NCI-H146 treated with DMSO at 0.1 percent for 48 hours (cell line): ENCODE results near the gene YWHAG.
"Not testable (repeated sequence)": the region's sequence is repeated elsewhere in the genome, so short reads cannot be mapped to it uniquely, and the experiment has no call there.

ENCODE experiments used
- DNase-seq: peaks from one replicate; lab custom pipeline; 2025; ENCODE audit not compliant: unreplicated experiment; lab: John Stamatoyannopoulos, UW

Gene YWHAG

GRCh38 chr7:76301000-76301399, 57.8 kb downstream of the YWHAG start:
- no peak for DNase-seq

GRCh38 chr7:76300166-76300731, 58.5 kb downstream of the YWHAG start:
- DNase-seq = peak; percentile 45

GRCh38 chr7:76296743-76297740, 61.7 kb downstream of the YWHAG start:
- DNase-seq = no peak

DNA sequence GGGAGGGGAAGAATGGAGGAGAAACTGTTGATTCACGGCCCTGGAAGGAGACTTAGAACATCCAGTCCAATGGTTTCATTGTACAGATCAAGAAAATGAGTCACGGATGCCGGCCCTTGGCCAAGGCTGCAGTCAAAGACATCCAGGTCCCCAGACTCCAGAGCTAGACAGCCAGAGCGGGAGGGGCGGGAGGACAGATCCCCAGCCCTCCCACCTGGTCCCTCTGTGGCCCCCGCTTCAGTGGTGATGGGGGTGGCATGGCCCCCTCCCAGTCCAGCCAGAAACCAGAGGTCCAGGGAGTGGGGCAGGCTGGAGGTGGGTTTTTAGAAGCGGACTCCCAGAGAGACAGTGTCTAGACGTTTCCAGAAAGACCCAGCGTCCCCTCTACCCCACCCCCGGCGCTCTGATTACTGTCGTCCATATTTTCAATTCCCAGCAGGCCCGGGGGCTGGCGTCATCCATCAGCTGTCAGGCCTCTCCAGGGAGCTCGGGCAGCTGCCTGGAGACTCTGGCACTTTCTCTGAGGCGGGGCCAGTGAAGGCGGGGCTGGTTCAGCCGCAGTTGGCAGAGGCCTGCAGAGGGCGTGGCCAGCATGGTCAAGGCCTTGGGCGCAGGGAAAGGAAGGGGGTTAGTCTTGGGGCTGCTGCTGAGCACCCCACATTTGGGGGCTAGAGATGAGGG, 64.3 kb downstream of the YWHAG start:
- DNase-seq = peak; percentile 29

DNA sequence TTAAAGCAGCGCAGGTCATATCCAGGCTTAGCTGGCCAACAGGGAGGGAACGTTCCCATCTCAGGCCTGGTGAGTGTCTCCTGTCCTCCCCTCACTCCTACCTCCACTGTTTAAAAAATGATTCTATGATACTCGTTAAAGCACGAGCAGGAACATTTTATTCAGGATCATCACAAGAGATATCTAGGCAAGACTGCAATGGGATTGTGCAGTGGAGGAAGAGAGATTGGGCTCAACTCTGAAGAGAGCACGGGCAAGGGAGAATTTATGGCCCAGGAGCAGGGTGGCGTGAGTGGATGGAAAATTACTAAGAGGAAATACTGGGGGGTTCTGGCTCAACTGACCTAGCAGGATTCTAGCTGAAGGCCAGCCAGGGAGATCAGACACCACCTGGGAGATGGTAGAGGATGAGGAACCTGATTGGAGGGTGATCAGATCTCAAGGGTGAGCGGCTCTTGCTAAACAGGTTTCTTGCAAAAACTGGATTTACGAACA, 65.3 kb downstream of the YWHAG start:
- no peak for DNase-seq

DNA sequence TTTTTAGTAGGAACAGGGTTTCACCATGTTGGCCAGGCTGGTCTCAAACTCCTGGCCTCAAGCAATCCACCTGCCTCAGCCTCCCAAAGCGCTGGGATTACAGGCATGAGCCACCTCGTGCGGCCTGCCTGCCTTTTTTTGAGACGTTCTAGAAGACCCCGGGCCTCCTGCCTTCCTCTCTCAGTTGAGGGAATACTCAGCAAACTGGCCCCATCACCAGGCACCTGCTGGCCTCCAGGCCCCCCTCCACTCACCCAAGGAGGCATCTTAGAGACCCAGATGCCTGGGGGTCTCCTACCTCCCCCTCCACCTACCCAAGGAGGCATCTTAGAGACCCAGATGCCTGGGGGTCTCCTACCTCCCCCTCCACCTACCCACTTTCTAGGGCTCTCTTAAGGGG, 65.9 kb downstream of the YWHAG start:
- not testable (repeated sequence) for DNase-seq

GRCh38 chr7:76292213-76292573, 66.6 kb downstream of the YWHAG start:
- DNase-seq = no peak

DNA sequence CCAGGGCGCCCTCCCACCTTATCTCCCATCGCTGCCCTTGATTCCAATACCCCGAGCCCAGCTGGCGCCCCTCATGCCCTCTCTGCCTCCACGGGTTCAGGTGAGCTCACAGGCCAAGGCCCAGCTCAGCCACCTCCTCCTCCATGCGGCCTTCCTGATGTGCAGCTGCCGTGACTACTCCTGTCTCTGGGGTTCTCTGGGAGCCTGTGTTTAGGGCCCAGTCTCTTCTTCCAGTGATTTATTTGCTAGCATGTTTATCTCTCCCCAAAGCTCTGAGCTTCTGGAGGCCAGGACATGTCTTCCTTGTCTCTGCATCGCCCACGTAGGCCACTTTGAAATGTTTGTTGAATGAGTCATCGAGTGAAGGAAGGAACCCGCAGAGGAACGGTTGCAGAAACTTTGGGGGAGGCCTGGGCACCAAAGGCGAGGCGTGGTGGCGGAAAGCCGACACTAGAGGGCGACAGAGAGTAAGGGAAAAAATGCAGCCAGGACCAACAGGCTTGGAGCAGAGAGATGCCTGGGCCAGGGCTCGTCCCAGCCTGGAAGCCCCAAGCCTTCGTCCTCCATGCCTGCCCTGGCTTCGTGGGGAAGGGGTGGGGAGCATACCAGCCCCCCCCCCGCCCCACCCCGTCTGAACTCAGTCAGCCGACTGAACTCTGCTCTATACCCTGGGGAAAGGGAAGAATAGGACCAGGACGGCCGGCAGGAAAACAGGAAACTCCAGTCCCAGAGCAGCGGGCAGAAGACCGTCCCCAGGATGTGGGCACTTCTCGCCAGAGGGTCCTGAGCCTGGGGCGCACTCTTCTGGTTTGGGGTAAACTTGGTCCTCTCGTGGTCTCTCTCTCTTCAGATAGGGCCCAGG, 67.2 kb downstream of the YWHAG start:
- DNase-seq = peak; percentile 53

GRCh38 chr7:76290847-76291350, 67.9 kb downstream of the YWHAG start:
- not testable (repeated sequence) for DNase-seq

DNA sequence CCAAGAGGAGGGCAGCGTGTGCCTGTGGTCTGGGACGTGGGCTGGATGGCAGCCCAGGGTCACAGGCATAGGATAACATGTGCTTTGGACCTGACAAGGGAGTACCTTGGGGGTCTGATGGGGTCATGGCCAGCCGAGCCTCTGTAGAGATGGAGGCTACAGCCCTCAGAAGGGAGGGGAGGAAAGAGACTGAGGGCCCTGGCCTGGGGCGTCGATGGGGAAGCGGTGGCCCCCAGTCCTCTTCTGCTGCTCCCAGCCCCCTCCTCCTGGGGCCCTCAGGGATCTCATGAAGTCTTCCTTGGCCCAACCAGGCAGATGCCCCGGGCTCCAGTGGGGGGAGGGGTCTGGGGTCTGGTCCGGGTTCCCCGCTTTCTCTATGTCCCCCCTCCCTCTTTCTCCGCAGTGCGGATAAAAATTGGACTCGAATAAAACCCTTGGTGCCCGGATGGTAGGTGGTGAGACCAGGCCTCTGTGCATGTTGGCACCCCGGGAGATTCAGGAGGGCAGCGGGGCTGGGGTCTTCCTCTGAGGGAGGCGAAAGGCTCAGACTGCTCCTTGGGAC, 71.9 kb downstream of the YWHAG start:
- DNase-seq = no peak

DNA sequence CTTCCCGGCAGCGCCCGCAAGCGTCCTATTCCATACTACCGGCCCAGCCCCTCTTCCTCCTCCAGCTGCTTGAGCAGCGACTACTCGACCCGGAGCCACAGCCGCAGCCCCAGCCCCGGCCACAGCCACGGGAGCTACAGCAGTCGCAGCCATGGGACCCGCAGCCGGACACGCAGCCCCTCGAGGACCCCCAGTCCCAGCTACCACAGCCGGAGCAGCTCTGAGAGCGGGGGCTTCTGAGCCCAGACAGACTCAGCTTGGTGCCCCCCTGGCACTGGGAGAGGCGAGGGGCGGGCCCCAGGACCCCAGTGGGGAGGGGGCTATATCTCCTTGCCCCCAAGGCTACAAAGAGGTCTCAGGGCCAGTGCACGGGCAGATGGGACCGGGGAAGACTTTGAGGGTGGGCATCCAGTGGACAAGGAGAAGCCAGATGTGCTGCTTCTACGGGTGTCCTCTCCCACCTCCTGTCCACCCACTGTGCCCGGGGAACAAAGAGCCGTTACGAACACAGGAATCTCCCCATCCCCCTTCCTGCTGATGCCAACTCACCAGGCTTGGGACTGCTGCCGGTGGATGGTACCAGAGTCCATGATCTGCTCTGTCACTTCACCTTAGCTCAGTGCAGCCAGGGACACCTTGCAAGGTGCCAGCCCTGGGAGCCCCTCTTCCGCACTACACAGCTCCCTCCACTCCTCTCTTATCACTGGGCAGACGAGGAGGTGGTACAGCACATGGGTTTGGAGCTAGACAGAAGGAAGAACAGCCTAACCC, 73.0 kb downstream of the YWHAG start:
- no peak for DNase-seq

DNA sequence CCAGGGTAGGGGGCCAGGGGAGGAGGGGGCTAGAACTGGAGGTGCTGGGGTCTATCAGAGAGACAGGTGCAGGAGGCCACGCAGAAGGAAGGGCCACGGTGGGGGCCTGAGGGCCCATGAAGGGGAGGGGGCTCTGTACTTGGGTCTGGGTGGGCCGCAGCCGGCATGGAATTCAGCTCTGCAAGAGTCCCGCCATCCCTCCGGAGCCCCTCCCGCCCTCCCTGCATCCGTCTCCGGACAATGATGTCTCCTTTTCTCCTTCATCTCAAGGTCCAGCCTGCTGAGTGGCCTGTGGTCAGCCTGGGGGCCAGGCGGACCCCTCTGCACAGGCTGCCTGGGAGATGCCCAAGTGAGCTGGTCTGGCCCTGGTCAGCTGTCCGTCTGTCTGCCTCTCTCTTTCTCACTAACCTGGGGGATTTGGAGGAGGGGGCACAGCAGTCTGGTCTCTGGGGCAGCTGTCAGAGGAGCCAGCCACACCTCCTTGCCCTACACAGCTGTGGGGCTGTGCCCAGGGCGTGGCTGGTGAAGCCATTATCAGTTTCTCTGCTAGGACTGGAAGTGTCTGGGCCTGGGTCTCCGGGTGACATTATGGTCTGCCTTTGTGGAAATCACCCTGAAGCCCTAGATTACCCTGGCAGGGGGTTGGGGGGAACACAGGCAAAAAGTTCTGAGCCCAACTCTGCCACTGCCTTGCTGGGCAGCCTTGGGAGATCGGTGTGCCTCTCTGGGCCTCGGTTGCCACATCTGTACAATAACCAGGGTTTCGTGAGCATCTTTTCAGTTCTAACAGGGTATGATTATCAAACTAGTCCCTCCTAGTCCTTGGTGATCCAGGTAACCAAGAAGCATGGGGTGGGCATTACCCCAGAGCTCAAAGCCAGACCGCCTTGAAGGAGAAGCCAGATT, 75.3 kb downstream of the YWHAG start:
- no peak for DNase-seq

GRCh38 chr7:76282344-76283253, 76.2 kb downstream of the YWHAG start:
- no peak for DNase-seq

- DNase-seq = no peak
These were observed 77.0 kb downstream of the YWHAG start for GRCh38 chr7:76281706-76282343.

- DNase-seq = no peak
These were observed 77.6 kb downstream of the YWHAG start for GRCh38 chr7:76281006-76281705.

DNA sequence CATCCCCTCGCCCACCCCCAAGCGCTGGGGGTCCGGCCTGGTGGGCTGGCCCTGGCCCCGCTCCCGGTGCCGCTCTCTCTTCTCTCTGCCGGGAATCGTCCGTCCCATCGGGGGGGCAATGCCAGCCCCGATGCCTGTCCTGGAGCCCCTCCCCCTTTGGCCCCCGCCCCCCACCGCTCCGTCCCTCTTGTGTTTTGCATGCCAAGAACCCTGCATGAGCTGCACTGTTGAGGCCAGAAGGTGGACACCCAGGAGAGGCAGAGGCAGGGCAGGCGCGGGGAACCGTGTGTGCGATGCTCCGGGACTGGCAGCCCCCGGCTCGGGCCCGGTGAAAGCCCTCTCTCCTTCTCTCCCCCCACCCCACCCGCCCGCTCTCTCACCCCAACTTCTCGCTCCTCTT, 78.4 kb downstream of the YWHAG start:
- DNase-seq = no peak
